Measurements from ENCODE around the gene GLYATL3.

Gene GLYATL3

GRCh38 chr6:49513153-49513989, 13.6 kb downstream of the GLYATL3 start:
- POLR2A ChIA-PET = no interaction called here
- DNase-seq (ENCODE audit: low read depth, low spot score) = no peak
- CTCF ChIA-PET = interaction anchor here (1.0 to 3.2 kb wide), 2 partner anchors 19 to 92 kb away, joined by 4 to 11 read pairs; no protein-coding TSS in a partner anchor
- no peak for TF ChIP-seq CTCF (IDR thresholded peaks at IDR 0.05; ENCODE audit: insufficient read depth, low read length, missing control alignments)
- no peak overlapping the region for H3K4me3 ChIP-seq (ENCODE audit: low read depth, low read length)

GRCh38 chr6:49514571-49515484, 15.1 kb downstream of the GLYATL3 start:
- ChIA-PET CTCF (interaction anchor here (1.9 to 3.2 kb wide), 3 partner anchors 17 to 92 kb away, joined by 4 to 11 read pairs (median 7); no protein-coding TSS in a partner anchor), POLR2A (no interaction called here)
- no peak overlapping the region for H3K4me3 ChIP-seq (ENCODE audit: low read depth, low read length)
- DNase-seq (ENCODE audit: low read depth, low spot score) = no peak
- TF ChIP-seq CTCF (IDR thresholded peaks at IDR 0.05; ENCODE audit: insufficient read depth, low read length, missing control alignments) = no peak

DNA sequence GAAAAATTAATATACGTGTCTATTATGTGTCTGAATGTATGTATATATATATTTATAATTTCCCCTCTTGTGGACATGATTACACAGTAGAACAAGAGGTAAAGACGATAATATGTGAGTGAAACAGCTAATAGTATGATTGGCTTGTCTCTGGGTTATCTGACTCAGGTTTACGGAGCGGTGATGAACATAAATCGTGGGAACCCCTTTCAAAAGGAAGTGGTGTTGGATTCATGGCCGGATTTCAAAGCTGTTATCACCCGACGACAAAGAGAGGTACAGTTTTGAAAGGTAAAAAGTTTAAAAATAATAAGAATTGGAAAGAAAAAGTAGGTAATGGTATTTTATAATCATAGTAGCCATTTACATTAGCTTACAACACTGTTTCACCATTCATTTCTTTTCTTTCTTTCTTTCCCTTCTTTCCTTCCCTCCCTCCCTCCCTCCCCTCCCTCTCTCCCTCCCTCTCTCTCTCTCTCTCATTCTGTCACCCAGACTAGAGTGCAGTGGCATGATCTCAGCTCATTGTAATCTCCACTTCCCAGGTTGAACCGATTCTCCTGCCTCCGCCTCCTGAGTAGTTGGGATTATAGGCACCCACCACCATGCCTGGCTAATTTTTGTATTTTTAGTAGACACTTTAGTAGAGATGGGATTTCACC, 15.9 kb downstream of the GLYATL3 start:
- POLR2A ChIA-PET = no interaction called here
- no peak for TF ChIP-seq CTCF (IDR thresholded peaks at IDR 0.05; ENCODE audit: insufficient read depth, low read length, missing control alignments)
- no peak overlapping the region for H3K4me3 ChIP-seq (ENCODE audit: low read depth, low read length)
- CTCF ChIA-PET = interaction anchor here (1.9 to 2.4 kb wide), 2 partner anchors 18 to 91 kb away, joined by 4 to 7 read pairs; no protein-coding TSS in a partner anchor
- DNase-seq (ENCODE audit: low read depth, low spot score) = no peak

GRCh38 chr6:49516147-49516505, 16.4 kb downstream of the GLYATL3 start:
- no peak for DNase-seq (ENCODE audit: low read depth, low spot score)
- H3K4me3 ChIP-seq (ENCODE audit: low read depth, low read length) = no peak overlapping the region
- ChIA-PET POLR2A (no interaction called here), CTCF (interaction anchor here (1.6 to 2.4 kb wide), 3 partner anchors 16 to 91 kb away, joined by 4 to 7 read pairs (median 4); no protein-coding TSS in a partner anchor)
- no peak for TF ChIP-seq CTCF (IDR thresholded peaks at IDR 0.05; ENCODE audit: insufficient read depth, low read length, missing control alignments)

- TF ChIP-seq CTCF (IDR thresholded peaks at IDR 0.05; ENCODE audit: insufficient read depth, low read length, missing control alignments) = no peak
- CTCF ChIA-PET = interaction anchor here (1.9 to 2.3 kb wide), 2 partner anchors 14 to 89 kb away, joined by 6 to 13 read pairs; no protein-coding TSS in a partner anchor
- POLR2A ChIA-PET = no interaction called here
- DNase-seq (ENCODE audit: low read depth, low spot score) = no peak
- no peak overlapping the region for H3K4me3 ChIP-seq (ENCODE audit: low read depth, low read length)
Measured at GRCh38 chr6:49517919-49518318, 18.2 kb downstream of the GLYATL3 start.

Measured in AG04449 (cell line).